Esophagus muscularis mucosa (tissue), 4 donors: ENCODE data around the gene CDKN3. TPM values are rescaled to one million over a fixed set of nuclear protein-coding genes. Genes with fewer than 3 reads are reported as not detected.

ENCODE experiments used
- DNase-seq: peaks from one replicate; pipeline ENCODE4 v3.0.0-alpha.2; 2017; ENCODE audit errors: extremely low spot score
- H3K27ac ChIP-seq, 4 donors: fragments of 200-600 bp; sonication (generic); replicated peaks in 1 of 4; 1 replicate in 3 of 4; 2 replicates in 1 of 4; pipeline ENCODE4 v1.5.1; 2016 to 2019; ENCODE audit warnings: mild to moderate bottlenecking in 1 of 4
- H3K27me3 ChIP-seq, 4 donors: fragments of 200-600 bp; sonication (generic); one replicate each; pipeline versions ENCODE4 v1.5.1 to v1.6.0; 2016 to 2019
- H3K36me3 ChIP-seq, 4 donors: fragments of 200-600 bp; sonication (generic); one replicate each; pipeline ENCODE4 v1.5.1; 2016 to 2019
- H3K4me1 ChIP-seq, 4 donors: fragments of 200-600 bp; sonication (generic); one replicate each; pipeline ENCODE4 v1.5.1; 2016 to 2019
- H3K4me3 ChIP-seq, 4 donors: fragments of 200-600 bp; sonication (generic); 1 replicate in 2 of 4; 2 replicates in 2 of 4; pipeline ENCODE4 v1.5.1; 2016 to 2019; ENCODE audit warnings: mild to moderate bottlenecking in 4 of 4, moderate library complexity in 1 of 4
- H3K9me3 ChIP-seq, 4 donors: fragments of 200-600 bp; sonication (generic); 1 replicate in 3 of 4; 2 replicates in 1 of 4; pipeline ENCODE4 v1.5.1; 2016 to 2019
- CTCF ChIP-seq, 3 experiments: fragments of 200-600 bp in 2 of 3; fragments of 450-650 bp in 1 of 3; sonication (generic) in 2 of 3; IDR thresholded peaks; one replicate each; pipeline ENCODE4 v1.5.1; 2017 to 2019; ENCODE audit warnings: antibody characterized with exemption in 3 of 3, mild to moderate bottlenecking in 2 of 3, moderate library complexity in 1 of 3
- EP300 ChIP-seq: sonication (generic); formaldehyde crosslinking; IDR thresholded peaks from one replicate; pipeline ENCODE4 v1.6.1; 2017; ENCODE audit warnings: antibody characterized with exemption
- POLR2A ChIP-seq: fragments of 450-650 bp; IDR thresholded peaks from one replicate; pipeline ENCODE4 v1.6.1; 2017; ENCODE audit warnings: antibody characterized with exemption, moderate library complexity, mild to moderate bottlenecking, low read depth
- POLR2AphosphoS5 ChIP-seq, 2 donors: sonication (generic); formaldehyde crosslinking; IDR thresholded peaks; one replicate each; pipeline ENCODE4 v1.6.1; 2017; ENCODE audit warnings: antibody characterized with exemption in 2 of 2
- WGBS: methylation state at CpG from one replicate; pipeline ENCODE4 v1.1.5; 2018; 5-methylcytosine and 5-hydroxymethylcytosine counted together
- intact Hi-C: fragments of 100-400 bp; cut with DNase I; formaldehyde crosslinking; loops from one replicate; pipeline ENCODE4 v1.15.1; 2023
- total RNA-seq, 4 donors: library from RNA; depleted of rRNA; stranded (reverse); fragments of >200 nt; gene quantifications; one replicate each; pipeline versions ENCODE4 v1.1.0 to v1.2.1, GENCODE V29; 2016

CDKN3 gene
- 1 to 10 TPM in 2 of 4 donors, under 1 TPM in 2; 0.65 to 4.8 (median 1.0) TPM for total RNA-seq

- no peaks in the 10 kb centered on the region for H3K9me3 ChIP-seq
- intact Hi-C loops = loop anchor here (5.0 kb wide), 1 partner anchor 46 kb away; the partner anchor contains the start of gene CNIH1
- 5% methylated on average over 18 of the region's 76 CpGs for WGBS
- peaks cover 8 to 15% (median 9%) of the 10 kb centered on the region in 4 donors for H3K4me1 ChIP-seq
- peak within 1 kb of the TSS; percentile 59 to 90 (median 68) for H3K4me3 ChIP-seq
- H3K27ac ChIP-seq = peak within 1 kb of the TSS; percentile 17 to 56 (median 42)
- TF ChIP-seq POLR2AphosphoS5 (IDR thresholded peaks at IDR 0.05) = peak; percentile 87 to 93
- TF ChIP-seq POLR2A = peak; percentile 27
- no peak for TF ChIP-seq EP300
- peak; percentile 50 to 63 (median 58) for TF ChIP-seq CTCF (IDR thresholded peaks at IDR 0.05)
- DNase-seq = peak; percentile 100
- no peaks in the 10 kb centered on the region for H3K36me3 ChIP-seq
- no peaks in the 10 kb centered on the region for H3K27me3 ChIP-seq
Measured at GRCh38 chr14:54396493-54397335, at the start of gene CDKN3. Gene CDKN3, plus strand, starts transcription at chr14:54397007. Its CDS starts 62 bp downstream, at chr14:54397069.

- no peaks in the 10 kb centered on the region for H3K27me3 ChIP-seq
- TF ChIP-seq POLR2A = no peak
- no peak for TF ChIP-seq EP300
- TF ChIP-seq POLR2AphosphoS5 (IDR thresholded peaks at IDR 0.05) = no peak
- no peaks in the 10 kb centered on the region for H3K36me3 ChIP-seq
- intact Hi-C loops = no loop called here
- H3K4me1 ChIP-seq = peaks cover 8 to 27% (median 21%) of the 10 kb centered on the region in 4 donors
- no peaks in the 10 kb centered on the region for H3K9me3 ChIP-seq
- no peak overlapping the region for H3K4me3 ChIP-seq
- no peak for DNase-seq
- 94% methylated on average over 7 of the region's 7 CpGs for WGBS
- H3K27ac ChIP-seq = no peak overlapping the region
Measured at GRCh38 chr14:54347044-54347443, 49.8 kb upstream of the CDKN3 start.

GRCh38 chr14:54348001-54348611 lies 48.7 kb upstream of the CDKN3 start:
- no peak overlapping the region for H3K27ac ChIP-seq
- peaks cover 8 to 27% (median 21%) of the 10 kb centered on the region in 4 donors for H3K4me1 ChIP-seq
- H3K9me3 ChIP-seq = no peaks in the 10 kb centered on the region
- DNase-seq = no peak
- WGBS = 49% methylated on average over 5 of the region's 5 CpGs
- TF ChIP-seq CTCF (IDR thresholded peaks at IDR 0.05) = peak; percentile 50 to 59 (median 51)
- TF ChIP-seq POLR2A = no peak
- intact Hi-C loops = loop anchor here (2.0 kb wide), 1 partner anchor 809 kb away; no protein-coding TSS in a partner anchor
- H3K36me3 ChIP-seq = no peaks in the 10 kb centered on the region
- H3K27me3 ChIP-seq = no peaks in the 10 kb centered on the region
- H3K4me3 ChIP-seq = no peak overlapping the region

GRCh38 chr14:54348923-54349620 lies 47.7 kb upstream of the CDKN3 start:
- intact Hi-C loops = loop anchor here (2.0 kb wide), 1 partner anchor 810 kb away; no protein-coding TSS in a partner anchor
- peak overlapping the region in 3 of 4 donors; percentile 13 to 31 (median 23) for H3K4me3 ChIP-seq
- no peaks in the 10 kb centered on the region for H3K36me3 ChIP-seq
- H3K9me3 ChIP-seq = no peaks in the 10 kb centered on the region
- peak overlapping the region; percentile 35 to 56 (median 44) for H3K27ac ChIP-seq
- no peaks in the 10 kb centered on the region for H3K27me3 ChIP-seq
- H3K4me1 ChIP-seq = peaks cover 8 to 27% (median 15%) of the 10 kb centered on the region in 4 donors
- no peak for TF ChIP-seq EP300
- 55% methylated on average over 24 of the region's 24 CpGs for WGBS
- DNase-seq = no peak

- Histone ChIP-seq H3K9me3 (no peaks in the 10 kb centered on the region), H3K27ac (peak overlapping the region; percentile 35 to 56 (median 44)), H3K4me3 (peak overlapping the region in 3 of 4 donors; percentile 13 to 31 (median 23)), H3K4me1 (peaks cover 8 to 27% (median 15%) of the 10 kb centered on the region in 4 donors), H3K36me3 (no peaks in the 10 kb centered on the region), H3K27me3 (no peaks in the 10 kb centered on the region)
- WGBS = 44% methylated on average over 2 of the region's 2 CpGs
- TF ChIP-seq POLR2A (no peak), CTCF (IDR thresholded peaks at IDR 0.05) (no peak), POLR2AphosphoS5 (IDR thresholded peaks at IDR 0.05) (no peak), EP300 (no peak)
- intact Hi-C loops = loop anchor here (2.0 kb wide), 1 partner anchor 811 kb away; no protein-coding TSS in a partner anchor
- no peak for DNase-seq
Measured at GRCh38 chr14:54349713-54350112, 47.1 kb upstream of the CDKN3 start.
